ENCODE data around the gene MFSD1. TPM values are rescaled to one million over a fixed set of nuclear protein-coding genes. Genes with fewer than 3 reads are reported as not detected.

The MFSD1 gene
- total and polyA plus RNA-seq, 2 of the 4 experiments (the other 2 are of a cell fraction): 50.4 to 64.2 TPM

- Histone ChIP-seq H3K18ac (ENCODE audit: low read depth, low read length) (no peak overlapping the region), H3K9me3 (ENCODE audit: control insufficient read depth, insufficient read depth, low read length) (peaks cover 5% of the 10 kb centered on the region), H2AK5ac (ENCODE audit: low read depth, low read length) (no peak overlapping the region), H2BK20ac (ENCODE audit: low read depth, low read length) (no peak overlapping the region), H2AFZ (replicated peaks; ENCODE audit: low read length, poor library complexity) (no peak overlapping the region), H3K4me3 (ENCODE audit: insufficient read depth, low read depth, low read length) (no peak overlapping the region), H3K56ac (ENCODE audit: extremely low read depth, insufficient read depth, low read length) (no peak overlapping the region), H2BK120ac (ENCODE audit: low read depth, low read length) (no peak overlapping the region), H3K23ac (ENCODE audit: low read depth, low read length) (no peak overlapping the region), H4K20me1 (ENCODE audit: insufficient read depth, low read length) (no peaks in the 10 kb centered on the region), H2BK15ac (ENCODE audit: low read depth, low read length) (no peak overlapping the region), H2BK5ac (ENCODE audit: low read depth, low read length, poor library complexity, severe bottlenecking) (no peak overlapping the region), H4K8ac (ENCODE audit: low read depth in 2 of 2, low read length in 2 of 2) (no peak overlapping the region), H3K9me1 (ENCODE audit: insufficient read depth, low read length) (no peaks in the 10 kb centered on the region), H4K5ac (ENCODE audit: low read depth, low read length) (no peak overlapping the region), H3K4me1 (ENCODE audit: control insufficient read depth, insufficient read depth, low read length) (peaks cover 10% of the 10 kb centered on the region), H3K27ac (ENCODE audit: insufficient read depth, low read length) (no peak overlapping the region), H3K79me1 (ENCODE audit: low read depth in 1 of 2, low read length in 2 of 2) (no peaks in the 10 kb centered on the region), H3K14ac (replicated peaks; ENCODE audit: low read depth, low read length) (no peak overlapping the region), H3K9ac (ENCODE audit: low read depth, low read length) (no peak overlapping the region), H4K91ac (ENCODE audit: insufficient read depth, low read depth, low read length) (no peak overlapping the region), H3K27me3 (ENCODE audit: control insufficient read depth, insufficient read depth, low read length) (no peaks in the 10 kb centered on the region), H3K4ac (ENCODE audit: low read depth, low read length) (no peak overlapping the region), H3K36me3 (ENCODE audit: control insufficient read depth, insufficient read depth, low read length) (no peaks in the 10 kb centered on the region), H2AK9ac (replicated peaks; ENCODE audit: low read depth, low read length, poor library complexity) (no peak overlapping the region), H3K4me2 (ENCODE audit: low read depth, low read length) (no peak overlapping the region)
- intact Hi-C loops (cut with micrococcal nuclease) (no loop called here), dilution Hi-C loops (cut with HindIII; ENCODE audit: low sequenced_read_pairs, unreplicated experiment) (no loop called here), in situ Hi-C loops (cut with MboI; ENCODE audit: low sequenced_read_pairs) (loop anchor here (25.0 kb wide), 1 partner anchor 670 kb away; the partner anchor contains the start of genes RSRC1 and SHOX2)
- CTCF ChIA-PET: interaction anchor here (1.3 kb wide), 1 partner anchor 138 kb away, joined by 4 read pairs; the partner anchor contains the start of gene GFM1
- no CpG with 5 or more reads among the region's 3 CpGs for WGBS, 2 experiments (ENCODE audit: extremely low coverage in 2 of 2, insufficient read length in 1 of 2)
- ATAC-seq (ENCODE audit: low read depth): no peak; the same call in 1 of the 2 replicates
- TF ChIP-seq NFE2L2 (IDR thresholded peaks at IDR 0.05; ENCODE audit: low read depth, low read length): no peak
- TF ChIP-seq, protein P1, sequence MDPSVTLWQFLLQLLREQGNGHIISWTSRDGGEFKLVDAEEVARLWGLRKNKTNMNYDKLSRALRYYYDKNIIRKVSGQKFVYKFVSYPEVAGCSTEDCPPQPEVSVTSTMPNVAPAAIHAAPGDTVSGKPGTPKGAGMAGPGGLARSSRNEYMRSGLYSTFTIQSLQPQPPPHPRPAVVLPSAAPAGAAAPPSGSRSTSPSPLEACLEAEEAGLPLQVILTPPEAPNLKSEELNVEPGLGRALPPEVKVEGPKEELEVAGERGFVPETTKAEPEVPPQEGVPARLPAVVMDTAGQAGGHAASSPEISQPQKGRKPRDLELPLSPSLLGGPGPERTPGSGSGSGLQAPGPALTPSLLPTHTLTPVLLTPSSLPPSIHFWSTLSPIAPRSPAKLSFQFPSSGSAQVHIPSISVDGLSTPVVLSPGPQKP (IDR thresholded peaks at IDR 0.05; ENCODE audit: borderline replicate concordance, low read depth, low read length): no peak
- TF ChIP-seq MXI1 (IDR thresholded peaks at IDR 0.05; ENCODE audit: borderline replicate concordance, low read depth, low read length): no peak
- POLR2A ChIA-PET (ENCODE audit: unreplicated experiment): no interaction called here
- peak; percentile 27 for DNase-seq
- no TSS peak for BruUV-seq (replicated peaks)
These were observed 19.4 kb upstream of the MFSD1 start for GRCh38 chr3:158782283-158782989.

Measured in IMR-90 (cell line).